HS-27A (cell line): ENCODE results near the gene RBX1.

Experiments used
- DNase-seq: peaks from one replicate; pipeline ENCODE4 v3.0.0-alpha.2; 2012; ENCODE audit warnings: low read depth, missing footprints

RBX1 gene

DNA sequence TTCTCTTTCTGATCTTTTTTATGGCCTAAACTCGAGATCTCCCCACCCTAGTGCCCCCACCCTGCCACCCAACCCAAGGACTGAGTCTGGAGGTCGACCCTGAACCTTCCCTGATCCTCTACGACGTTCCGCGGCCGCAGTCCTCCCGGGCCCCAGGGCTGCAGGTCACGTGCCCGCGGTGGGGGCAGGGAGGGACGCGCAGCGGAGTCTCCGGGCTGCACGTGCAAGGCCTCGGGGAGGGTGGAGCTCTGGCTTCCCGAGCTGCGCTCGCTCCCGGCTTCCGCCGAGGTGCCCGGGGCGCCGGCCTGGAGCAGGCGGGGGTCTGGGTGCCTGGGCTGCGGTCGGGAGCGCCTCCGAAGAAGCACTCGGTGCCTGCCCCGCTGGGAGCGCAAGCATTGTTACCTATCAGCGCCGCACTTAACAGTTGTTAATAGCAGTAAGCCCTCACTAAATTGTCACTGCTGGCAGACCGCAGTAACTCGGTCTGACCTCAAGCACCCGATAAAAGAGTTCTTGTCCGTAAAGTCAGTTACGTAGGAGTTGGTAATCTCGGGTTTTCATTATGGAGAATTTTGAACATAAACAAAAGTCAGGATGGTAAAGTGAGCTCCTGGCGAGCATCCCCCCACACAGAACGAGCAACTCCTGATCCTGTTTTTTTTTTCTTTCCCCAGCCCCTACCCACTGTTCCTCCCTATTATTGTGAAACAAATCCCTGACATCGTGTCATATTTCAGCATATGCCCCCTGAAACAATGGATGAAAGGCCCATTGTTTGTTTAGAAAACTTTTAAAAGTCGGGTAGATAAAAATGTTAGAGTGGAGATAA, 71.5 kb downstream of the RBX1 start:
- no peak for DNase-seq
